ENCODE measurements around the gene OR2AP1.
"Not testable (repeated sequence)": the region's sequence is repeated elsewhere in the genome, so short reads cannot be mapped to it uniquely, and the experiment has no call there.

OR2AP1 gene

DNA sequence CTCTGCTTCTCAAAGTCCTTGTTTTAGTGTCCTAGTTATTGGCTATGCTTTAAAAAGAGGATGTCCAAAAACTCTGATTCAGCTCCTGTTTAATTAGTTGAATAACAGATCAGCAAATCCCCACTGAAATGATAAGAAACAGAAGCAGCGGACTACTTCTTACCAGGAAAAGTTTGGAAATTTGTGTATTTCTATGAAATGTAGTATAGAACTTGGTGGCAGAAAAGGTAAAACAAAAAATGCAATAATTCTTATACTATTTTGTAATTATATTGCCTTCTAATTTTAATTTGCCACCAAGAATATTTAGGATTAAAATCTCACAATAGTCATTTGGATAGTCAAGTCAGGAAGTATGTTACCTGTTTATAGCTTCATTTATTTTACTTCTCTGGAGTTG is at the start of gene OR2AP1:
TSS of gene OR2AP1 (plus strand) at position 301 of the 400 bp plus-strand sequence. CDS start 1,947 bp downstream, outside the sequence.
- no peak within 1 kb of the TSS for H3K9ac ChIP-seq (ENCODE audit: low read length)

DNA sequence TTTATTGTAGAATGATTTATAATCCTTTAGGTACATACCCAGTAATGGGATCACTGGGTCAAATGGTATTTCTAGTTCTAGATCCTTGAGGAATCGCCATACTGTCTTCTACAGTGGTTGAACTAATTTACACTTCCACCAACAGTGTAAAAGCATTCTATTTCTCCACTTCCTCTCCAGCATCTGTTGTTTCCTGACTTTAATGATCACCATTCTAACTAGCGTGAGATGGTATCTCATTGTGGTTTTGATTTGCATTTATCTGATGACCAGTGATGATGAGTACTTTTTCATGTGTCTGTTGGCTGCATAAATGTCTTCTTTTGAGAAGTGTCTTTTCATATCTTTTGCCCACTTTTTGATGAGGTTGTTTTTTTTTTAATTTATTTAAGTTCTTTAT is 24.0 kb upstream of the OR2AP1 start:
- not testable (repeated sequence) for H3K9ac ChIP-seq (ENCODE audit: low read length); H3K27ac ChIP-seq (ENCODE audit: low read depth, low read length); H3K27me3 ChIP-seq (ENCODE audit: control insufficient read depth, insufficient read depth, low read length); H3K4me3 ChIP-seq (ENCODE audit: low read length); H3K4me1 ChIP-seq (ENCODE audit: control insufficient read depth, insufficient read depth, low read length); H3K36me3 ChIP-seq (ENCODE audit: control insufficient read depth, insufficient read depth, low read length)

More for the DNA sequence above, at the start of gene OR2AP1:
- H3K4me1 ChIP-seq (ENCODE audit: control insufficient read depth, insufficient read depth, low read length), result no peaks in the 10 kb centered on the region
- no peak within 1 kb of the TSS for H3K27ac ChIP-seq (ENCODE audit: low read depth, low read length)
- no peak within 1 kb of the TSS for H3K4me3 ChIP-seq (ENCODE audit: low read length)
- H3K36me3 ChIP-seq (ENCODE audit: control insufficient read depth, insufficient read depth, low read length), result no peaks in the 10 kb centered on the region
- no peaks in the 10 kb centered on the region for H3K27me3 ChIP-seq (ENCODE audit: control insufficient read depth, insufficient read depth, low read length)

DNA sequence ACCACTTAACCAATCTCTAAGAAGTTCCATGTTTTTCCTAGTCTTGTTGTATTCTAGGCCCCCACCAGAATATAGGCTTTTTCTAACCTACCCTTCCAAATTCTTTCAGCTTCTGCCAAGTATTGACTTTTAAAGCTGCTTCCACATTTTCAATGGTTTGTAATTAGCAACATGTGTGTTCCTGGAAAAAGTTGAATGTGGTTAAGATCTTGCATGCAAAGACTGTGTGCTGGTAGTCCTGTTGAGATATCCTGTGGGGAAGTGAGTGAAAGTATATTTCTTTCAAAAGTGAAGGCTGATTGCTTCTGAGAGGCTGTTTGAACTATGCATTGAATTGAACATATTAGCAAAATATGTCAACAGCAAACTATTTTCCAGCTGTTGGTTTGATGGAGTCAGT is 23.5 kb upstream of the OR2AP1 start:
- no peaks in the 10 kb centered on the region for H3K27me3 ChIP-seq (ENCODE audit: control insufficient read depth, insufficient read depth, low read length)
- H3K27ac ChIP-seq (ENCODE audit: low read depth, low read length), result no peak overlapping the region
- no peak overlapping the region for H3K9ac ChIP-seq (ENCODE audit: low read length)
- H3K36me3 ChIP-seq (ENCODE audit: control insufficient read depth, insufficient read depth, low read length), result no peaks in the 10 kb centered on the region
- H3K4me1 ChIP-seq (ENCODE audit: control insufficient read depth, insufficient read depth, low read length), result no peaks in the 10 kb centered on the region
- no peak overlapping the region for H3K4me3 ChIP-seq (ENCODE audit: low read length)

DNA sequence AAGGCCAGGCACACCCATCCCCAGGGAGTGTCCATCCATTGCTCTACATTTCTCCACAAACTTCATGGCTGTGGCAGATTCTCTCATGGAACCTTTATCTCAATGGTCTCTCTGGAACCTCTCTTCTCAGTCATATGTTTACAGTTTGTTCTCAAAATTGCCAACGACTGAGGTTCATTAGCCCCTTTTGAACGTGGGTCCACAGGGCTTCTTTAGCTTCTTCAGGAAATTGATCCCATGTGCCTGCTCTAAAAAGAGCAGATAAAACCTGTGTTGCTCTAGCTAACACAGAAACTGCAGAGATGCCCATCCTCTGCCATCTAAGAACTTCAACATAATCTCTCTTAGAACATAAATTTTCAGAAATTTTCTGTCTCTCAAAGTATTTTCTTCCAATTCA is 23.0 kb upstream of the OR2AP1 start, which contains the start of gene OR6C4:
TSS of gene OR6C4 (plus strand) at position 301 of the 400 bp plus-strand sequence. CDS start 1,625 bp downstream, outside the sequence.
- H3K9ac ChIP-seq (ENCODE audit: low read length), result no peak within 1 kb of the TSS

DNA sequence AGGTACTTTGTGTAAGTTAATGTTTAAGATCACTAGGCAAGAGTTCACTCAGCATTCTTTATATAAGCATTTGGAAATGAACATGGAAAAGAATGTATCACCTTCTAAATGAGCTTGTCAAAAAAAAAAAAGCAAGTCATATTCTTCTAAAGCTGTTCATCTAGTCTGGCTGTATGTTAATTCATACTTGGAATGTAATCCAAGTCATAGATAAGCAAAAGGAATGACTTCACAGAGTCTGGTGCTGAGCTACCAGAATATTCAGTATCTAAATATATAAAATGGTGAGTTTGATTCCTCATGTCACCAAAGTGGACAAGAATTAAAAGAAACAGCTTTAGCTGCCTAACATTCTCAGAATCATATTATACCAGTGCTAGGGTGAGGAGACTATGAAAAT is 18.0 kb upstream of the OR2AP1 start:
- Histone ChIP-seq H3K4me3 (ENCODE audit: low read length) (no peak overlapping the region), H3K9ac (ENCODE audit: low read length) (no peak overlapping the region), H3K27ac (ENCODE audit: low read depth, low read length) (no peak overlapping the region), H3K4me1 (ENCODE audit: control insufficient read depth, insufficient read depth, low read length) (no peaks in the 10 kb centered on the region), H3K36me3 (ENCODE audit: control insufficient read depth, insufficient read depth, low read length) (no peaks in the 10 kb centered on the region), H3K27me3 (ENCODE audit: control insufficient read depth, insufficient read depth, low read length) (no peaks in the 10 kb centered on the region)

More for the DNA sequence above, 23.0 kb upstream of the OR2AP1 start, which contains the start of gene OR6C4:
- Histone ChIP-seq H3K27ac (ENCODE audit: low read depth, low read length) (no peak within 1 kb of the TSS), H3K4me3 (ENCODE audit: low read length) (no peak within 1 kb of the TSS), H3K36me3 (ENCODE audit: control insufficient read depth, insufficient read depth, low read length) (no peaks in the 10 kb centered on the region), H3K4me1 (ENCODE audit: control insufficient read depth, insufficient read depth, low read length) (no peaks in the 10 kb centered on the region), H3K27me3 (ENCODE audit: control insufficient read depth, insufficient read depth, low read length) (no peaks in the 10 kb centered on the region)

DNA sequence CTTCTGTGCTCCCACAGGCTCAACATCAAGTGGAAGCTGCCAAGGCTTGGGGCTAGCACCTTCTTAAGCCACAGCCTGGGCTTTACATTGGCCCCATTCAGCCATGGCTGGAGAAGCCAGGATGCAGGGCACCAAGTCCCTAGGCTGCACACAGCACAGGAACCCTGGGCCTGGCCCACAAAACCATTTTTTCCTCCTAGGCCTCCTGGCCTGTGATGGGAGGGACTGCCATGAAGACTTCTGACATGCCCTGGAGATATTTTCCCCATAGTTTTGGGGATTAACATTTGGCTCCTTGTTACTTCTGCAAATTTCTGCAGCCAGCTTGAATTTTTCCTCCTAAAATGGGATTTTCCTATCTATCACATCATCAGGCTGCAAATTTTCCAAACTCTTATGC is 2.2 kb upstream of the OR2AP1 start:
- H3K4me1 ChIP-seq (ENCODE audit: control insufficient read depth, insufficient read depth, low read length); H3K9ac ChIP-seq (ENCODE audit: low read length); H3K27me3 ChIP-seq (ENCODE audit: control insufficient read depth, insufficient read depth, low read length); H3K36me3 ChIP-seq (ENCODE audit: control insufficient read depth, insufficient read depth, low read length); H3K27ac ChIP-seq (ENCODE audit: low read depth, low read length); H3K4me3 ChIP-seq (ENCODE audit: low read length): not testable (repeated sequence)

DNA sequence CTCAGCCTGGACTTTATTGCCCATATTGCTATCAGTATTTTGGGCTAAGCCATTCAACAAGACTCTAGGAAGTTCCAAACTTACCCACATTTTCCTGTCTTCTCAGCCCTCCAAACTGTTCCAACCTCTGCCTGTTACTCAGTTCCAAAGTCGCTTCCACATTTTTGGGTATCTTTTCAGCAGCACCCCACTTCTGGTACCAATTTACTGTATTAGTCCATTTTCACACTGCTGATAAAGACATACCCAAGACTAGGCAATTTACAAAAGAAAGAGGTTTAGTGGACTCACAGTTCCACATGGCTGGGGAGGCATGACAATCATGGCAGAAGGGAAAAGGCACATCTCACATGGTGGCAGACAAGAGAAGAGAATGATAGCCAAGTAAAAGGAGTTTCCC is 1.6 kb upstream of the OR2AP1 start:
- not testable (repeated sequence) for H3K4me1 ChIP-seq (ENCODE audit: control insufficient read depth, insufficient read depth, low read length); H3K9ac ChIP-seq (ENCODE audit: low read length); H3K4me3 ChIP-seq (ENCODE audit: low read length); H3K36me3 ChIP-seq (ENCODE audit: control insufficient read depth, insufficient read depth, low read length); H3K27ac ChIP-seq (ENCODE audit: low read depth, low read length); H3K27me3 ChIP-seq (ENCODE audit: control insufficient read depth, insufficient read depth, low read length)

DNA sequence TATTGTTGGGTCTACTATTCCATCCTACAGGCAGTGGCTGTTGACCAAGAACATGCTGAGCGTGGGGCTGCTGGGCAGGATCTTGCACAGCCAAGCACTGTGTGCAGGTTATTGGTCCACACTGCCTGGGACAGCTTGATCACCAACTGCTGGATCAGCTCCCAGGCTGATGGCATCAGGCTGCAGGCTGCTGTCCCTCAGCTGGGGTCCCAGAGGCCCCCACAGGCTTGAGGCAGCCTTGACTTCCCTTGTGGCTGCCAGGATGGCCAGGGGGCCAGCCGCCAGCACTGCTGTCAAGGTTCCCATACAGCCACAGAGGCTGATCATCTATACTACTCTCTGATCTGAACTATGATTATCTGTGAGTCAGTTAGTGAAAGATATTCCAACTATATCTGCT is 9.8 kb downstream of the OR2AP1 start:
- no peak overlapping the region for H3K4me3 ChIP-seq (ENCODE audit: low read length)
- no peaks in the 10 kb centered on the region for H3K4me1 ChIP-seq (ENCODE audit: control insufficient read depth, insufficient read depth, low read length)
- no peaks in the 10 kb centered on the region for H3K27me3 ChIP-seq (ENCODE audit: control insufficient read depth, insufficient read depth, low read length)
- no peak overlapping the region for H3K27ac ChIP-seq (ENCODE audit: low read depth, low read length)
- no peaks in the 10 kb centered on the region for H3K36me3 ChIP-seq (ENCODE audit: control insufficient read depth, insufficient read depth, low read length)
- no peak overlapping the region for H3K9ac ChIP-seq (ENCODE audit: low read length)

DNA sequence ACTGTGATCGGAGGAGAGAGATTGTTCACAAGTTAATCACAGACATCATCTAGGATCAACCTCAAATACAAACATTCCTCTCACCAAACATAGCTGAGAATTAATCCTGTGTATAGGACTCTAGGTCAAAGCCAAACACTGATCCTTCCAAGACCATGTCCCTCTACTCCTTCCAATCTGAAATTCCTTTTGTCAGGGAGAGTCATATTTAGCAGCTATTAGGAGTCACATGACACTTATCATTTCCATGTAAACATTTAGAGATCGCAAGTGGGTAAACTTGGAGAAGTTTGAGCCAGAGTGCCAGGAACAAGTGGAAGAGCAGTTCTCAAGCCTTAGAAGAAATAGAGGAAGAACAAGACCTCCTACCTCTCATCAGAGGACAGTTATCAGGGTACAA is 13.5 kb downstream of the OR2AP1 start:
- no peaks in the 10 kb centered on the region for H3K4me1 ChIP-seq (ENCODE audit: control insufficient read depth, insufficient read depth, low read length)
- no peak overlapping the region for H3K9ac ChIP-seq (ENCODE audit: low read length)
- no peak overlapping the region for H3K27ac ChIP-seq (ENCODE audit: low read depth, low read length)
- no peaks in the 10 kb centered on the region for H3K27me3 ChIP-seq (ENCODE audit: control insufficient read depth, insufficient read depth, low read length)
- no peaks in the 10 kb centered on the region for H3K36me3 ChIP-seq (ENCODE audit: control insufficient read depth, insufficient read depth, low read length)
- no peak overlapping the region for H3K4me3 ChIP-seq (ENCODE audit: low read length)

DNA sequence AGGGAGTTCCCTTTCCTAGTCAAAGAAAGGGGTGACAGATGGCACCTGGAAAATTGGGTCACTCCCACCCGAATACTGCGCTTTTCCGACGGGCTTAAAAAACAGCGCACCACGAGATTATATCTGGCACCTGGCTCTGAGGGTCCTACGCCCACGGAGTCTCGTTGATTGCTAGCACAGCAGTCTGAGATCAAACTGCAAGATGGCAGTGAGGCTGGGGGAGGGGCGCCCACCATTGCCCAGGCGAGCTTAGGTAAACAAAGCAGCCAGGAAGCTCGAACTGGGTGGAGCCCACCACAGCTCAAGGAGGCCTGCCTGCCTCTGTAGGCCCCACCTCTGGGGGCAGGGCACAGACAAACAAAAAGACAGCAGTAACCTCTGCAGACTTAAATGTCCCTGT is 17.9 kb downstream of the OR2AP1 start:
- H3K9ac ChIP-seq (ENCODE audit: low read length); H3K27me3 ChIP-seq (ENCODE audit: control insufficient read depth, insufficient read depth, low read length); H3K27ac ChIP-seq (ENCODE audit: low read depth, low read length); H3K36me3 ChIP-seq (ENCODE audit: control insufficient read depth, insufficient read depth, low read length); H3K4me3 ChIP-seq (ENCODE audit: low read length); H3K4me1 ChIP-seq (ENCODE audit: control insufficient read depth, insufficient read depth, low read length): not testable (repeated sequence)

DNA sequence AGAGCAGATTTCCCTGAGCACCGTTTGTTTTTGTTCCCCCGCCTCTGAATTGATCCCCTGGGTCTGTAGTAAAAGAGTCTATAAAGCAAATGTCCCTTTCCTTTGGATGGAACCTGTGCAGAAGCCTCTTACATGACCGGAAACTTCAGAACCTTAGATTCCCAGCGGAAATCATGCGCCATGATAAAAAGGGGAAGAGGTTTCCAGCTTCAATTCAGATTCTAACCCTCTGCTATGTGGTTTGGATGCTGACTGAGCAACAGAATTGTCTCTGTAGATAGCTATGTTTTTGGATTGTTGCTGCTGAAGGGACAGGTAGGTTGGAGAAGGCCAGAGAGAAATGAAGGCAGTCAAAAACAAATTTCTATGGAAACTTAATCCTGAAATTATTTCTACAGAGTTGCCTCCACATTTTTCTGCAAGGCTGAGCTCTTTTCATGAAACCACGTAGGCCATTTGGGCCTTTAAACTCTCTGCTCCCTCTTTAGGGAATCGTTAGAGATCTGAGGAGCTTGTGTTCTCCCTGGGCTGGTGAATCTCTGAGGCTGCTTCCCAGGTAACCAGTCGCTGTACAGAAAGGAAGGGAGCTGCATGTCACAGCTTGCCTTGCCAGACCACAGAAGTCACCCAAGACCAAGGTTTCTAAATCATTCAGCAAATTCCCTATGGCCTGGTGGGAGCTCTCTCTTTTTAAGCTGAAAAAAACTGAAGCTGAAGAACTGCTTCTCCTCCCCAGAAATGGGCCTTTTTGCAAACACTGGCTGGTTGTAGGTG is 35.7 kb downstream of the OR2AP1 start:
- Histone ChIP-seq H3K27me3 (ENCODE audit: control insufficient read depth, insufficient read depth, low read length) (no peaks in the 10 kb centered on the region), H3K27ac (ENCODE audit: low read depth, low read length) (no peak overlapping the region), H3K36me3 (ENCODE audit: control insufficient read depth, insufficient read depth, low read length) (no peaks in the 10 kb centered on the region), H3K9ac (ENCODE audit: low read length) (no peak overlapping the region), H3K4me3 (ENCODE audit: low read length) (no peak overlapping the region), H3K4me1 (ENCODE audit: control insufficient read depth, insufficient read depth, low read length) (no peaks in the 10 kb centered on the region)

DNA sequence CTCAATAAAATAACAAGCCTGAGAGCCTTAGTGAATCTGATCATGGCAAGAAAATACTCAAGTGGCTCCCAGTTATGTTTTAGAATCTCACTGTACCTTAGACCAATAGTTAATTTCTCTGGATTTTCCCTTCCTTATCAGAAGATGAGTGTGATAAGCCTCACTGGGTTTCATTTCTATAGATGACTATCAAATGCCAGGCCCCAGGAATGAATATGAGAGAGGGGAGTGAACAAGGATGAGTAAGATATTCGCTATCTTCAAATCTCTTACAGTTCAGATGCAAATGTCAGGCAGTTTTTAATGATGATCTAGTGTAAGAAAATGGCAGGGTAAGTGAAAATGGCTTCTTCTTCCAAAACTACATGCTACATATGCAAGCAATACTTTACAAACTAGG is 38.3 kb downstream of the OR2AP1 start:
- Histone ChIP-seq H3K27me3 (ENCODE audit: control insufficient read depth, insufficient read depth, low read length) (no peaks in the 10 kb centered on the region), H3K27ac (ENCODE audit: low read depth, low read length) (no peak overlapping the region), H3K4me3 (ENCODE audit: low read length) (no peak overlapping the region), H3K9ac (ENCODE audit: low read length) (no peak overlapping the region), H3K4me1 (ENCODE audit: control insufficient read depth, insufficient read depth, low read length) (no peaks in the 10 kb centered on the region), H3K36me3 (ENCODE audit: control insufficient read depth, insufficient read depth, low read length) (no peaks in the 10 kb centered on the region)

DNA sequence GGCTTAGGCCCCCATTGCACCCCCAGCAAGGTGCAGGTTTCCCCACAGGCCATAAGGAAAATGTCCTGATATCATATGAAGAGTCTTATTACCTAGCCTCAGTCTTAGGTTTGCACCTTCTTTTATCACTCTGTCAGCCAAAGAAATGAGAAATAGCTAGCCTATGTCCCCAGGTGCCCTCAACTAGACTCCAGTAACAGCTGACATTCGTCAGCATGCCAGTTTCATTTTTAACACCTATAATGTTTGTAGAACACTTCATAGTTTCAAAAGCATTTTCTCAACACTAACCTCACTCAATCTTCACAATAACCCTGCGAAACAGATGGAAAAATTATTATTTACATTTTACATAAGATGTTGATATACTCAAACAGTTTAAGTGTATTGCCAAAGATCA is 40.4 kb downstream of the OR2AP1 start:
- Histone ChIP-seq H3K27ac (ENCODE audit: low read depth, low read length) (no peak overlapping the region), H3K36me3 (ENCODE audit: control insufficient read depth, insufficient read depth, low read length) (no peaks in the 10 kb centered on the region), H3K27me3 (ENCODE audit: control insufficient read depth, insufficient read depth, low read length) (no peaks in the 10 kb centered on the region), H3K4me1 (ENCODE audit: control insufficient read depth, insufficient read depth, low read length) (no peaks in the 10 kb centered on the region), H3K4me3 (ENCODE audit: low read length) (no peak overlapping the region), H3K9ac (ENCODE audit: low read length) (no peak overlapping the region)
